Measurements from ENCODE around the gene MAPK8IP2.

Gene MAPK8IP2

DNA sequence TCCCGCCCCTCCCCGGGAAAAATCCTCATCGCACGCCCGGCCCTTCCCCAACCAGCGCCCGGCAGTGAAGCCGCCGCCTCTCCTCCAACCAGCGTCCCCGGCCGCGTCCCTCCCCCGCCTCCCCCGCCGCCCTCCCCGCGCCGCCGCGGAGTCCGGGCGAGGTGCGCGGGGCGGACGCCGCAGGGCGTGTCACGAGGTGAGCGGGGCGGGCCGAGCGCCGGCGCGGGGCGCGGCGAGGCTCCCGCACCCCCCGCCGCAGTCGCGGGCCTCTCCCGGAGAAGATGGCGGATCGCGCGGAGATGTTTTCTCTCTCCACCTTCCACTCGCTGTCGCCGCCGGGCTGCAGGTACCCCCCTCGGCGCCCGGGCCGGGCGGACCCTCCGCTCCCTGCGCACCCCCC is at the start of gene MAPK8IP2:
MAPK8IP2 (plus strand) TSS at position 256 of the 400 bp plus-strand sequence; CDS start at position 282, 26 bp downstream.
- no peak for DNase-seq

GRCh38 chr22:50551160-50551752 is 49.3 kb upstream of the MAPK8IP2 start:
- DNase-seq, result no peak

- no peak for DNase-seq
These were observed 47.3 kb upstream of the MAPK8IP2 start for GRCh38 chr22:50553310-50553709.

DNA sequence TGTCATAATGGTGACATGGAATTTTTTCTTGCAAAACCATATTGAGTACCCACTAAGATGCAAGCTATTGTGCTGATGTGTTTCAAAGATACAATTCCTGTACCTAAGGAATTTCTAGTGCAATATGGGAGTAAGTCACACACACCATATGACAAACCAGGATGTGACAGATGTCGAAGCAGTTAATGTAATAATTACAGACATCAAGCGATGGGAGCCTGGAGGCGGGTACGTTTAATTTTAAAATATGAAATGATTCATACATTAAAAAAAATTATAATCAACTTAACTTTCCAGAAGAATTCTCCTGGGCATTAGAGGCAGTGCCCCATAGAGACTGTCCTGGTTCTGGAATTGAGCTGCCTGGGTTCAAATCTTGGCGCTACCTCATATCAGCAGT is 43.9 kb upstream of the MAPK8IP2 start:
- no peak for DNase-seq

DNA sequence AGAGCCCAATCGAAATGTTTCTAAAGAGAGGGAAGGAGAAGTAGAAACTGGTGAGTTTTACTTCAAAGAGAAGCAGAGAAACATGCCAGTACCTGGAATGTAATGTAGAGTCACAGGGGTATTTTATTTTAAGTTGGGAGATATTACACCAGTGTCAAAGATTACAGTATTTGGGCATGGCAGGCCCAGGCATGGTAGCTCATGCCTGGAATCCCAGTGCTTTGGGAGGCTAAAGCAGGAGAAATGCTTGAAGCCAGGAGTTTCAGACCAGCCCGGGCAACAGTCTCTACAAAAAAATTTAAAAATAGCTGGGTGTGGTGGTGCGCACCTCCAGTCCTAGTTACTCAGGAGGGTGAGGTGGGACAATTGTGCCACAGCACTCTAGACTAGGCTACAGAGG is 40.6 kb upstream of the MAPK8IP2 start:
- DNase-seq, result no peak

DNA sequence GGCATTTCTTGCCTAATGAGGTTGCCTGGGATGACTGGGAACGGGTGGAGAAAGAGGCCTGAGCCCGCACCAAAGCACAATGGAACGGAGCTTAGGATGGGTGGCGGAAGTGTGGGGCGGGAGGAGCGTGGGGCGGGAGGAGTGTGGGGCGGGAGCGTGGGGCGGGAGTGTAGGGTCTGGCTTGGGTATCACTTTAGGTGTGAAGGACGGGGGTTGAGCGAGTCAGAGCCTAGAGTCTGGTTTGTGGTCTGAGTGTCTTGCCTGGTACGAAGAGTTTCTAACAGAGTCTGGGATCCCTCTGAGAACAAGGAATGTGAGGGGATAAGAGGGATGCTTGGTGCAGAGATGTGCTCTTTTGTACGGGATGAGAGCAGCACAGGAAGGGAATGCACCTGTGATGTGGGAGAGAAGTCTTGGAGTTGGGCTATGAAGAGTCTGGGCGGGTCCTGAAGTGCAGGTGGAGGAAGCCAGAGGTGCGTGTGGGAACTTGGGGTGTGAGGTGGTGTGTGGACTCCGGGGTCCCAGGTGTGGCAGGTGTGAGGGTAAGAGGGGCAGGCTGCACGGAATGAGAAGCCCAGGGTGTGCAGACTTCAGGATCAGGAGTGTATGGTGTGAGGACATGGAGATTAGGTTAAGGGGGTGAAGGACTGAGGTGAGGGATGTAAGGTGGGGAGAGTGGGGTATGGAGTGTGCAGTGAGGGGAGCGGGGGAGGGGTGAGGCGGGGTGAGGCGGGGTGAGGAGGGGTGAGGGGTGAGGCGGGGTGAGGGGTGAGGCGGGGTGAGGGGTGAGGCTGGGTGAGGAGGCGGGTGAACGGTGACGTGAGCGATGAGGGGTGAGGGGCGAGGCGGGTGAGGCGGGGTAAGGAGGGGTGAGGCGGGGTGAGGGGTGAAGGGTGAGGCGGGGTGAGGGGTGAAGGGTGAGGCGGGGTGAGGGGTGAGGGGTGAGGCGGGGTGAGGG is 38.9 kb upstream of the MAPK8IP2 start:
- no peak for DNase-seq

GRCh38 chr22:50562523-50563412 is 37.8 kb upstream of the MAPK8IP2 start, which contains the start of gene SYCE3:
TSS of gene SYCE3 (minus strand) at chr22:50562919. CDS start at chr22:50556405, 6,514 bp downstream.
- peak; percentile 94 for DNase-seq

- DNase-seq, result no peak
These were observed 37.0 kb upstream of the MAPK8IP2 start for GRCh38 chr22:50563413-50564160.

- no peak for DNase-seq
These were observed 36.3 kb upstream of the MAPK8IP2 start for GRCh38 chr22:50564289-50564688.

DNA sequence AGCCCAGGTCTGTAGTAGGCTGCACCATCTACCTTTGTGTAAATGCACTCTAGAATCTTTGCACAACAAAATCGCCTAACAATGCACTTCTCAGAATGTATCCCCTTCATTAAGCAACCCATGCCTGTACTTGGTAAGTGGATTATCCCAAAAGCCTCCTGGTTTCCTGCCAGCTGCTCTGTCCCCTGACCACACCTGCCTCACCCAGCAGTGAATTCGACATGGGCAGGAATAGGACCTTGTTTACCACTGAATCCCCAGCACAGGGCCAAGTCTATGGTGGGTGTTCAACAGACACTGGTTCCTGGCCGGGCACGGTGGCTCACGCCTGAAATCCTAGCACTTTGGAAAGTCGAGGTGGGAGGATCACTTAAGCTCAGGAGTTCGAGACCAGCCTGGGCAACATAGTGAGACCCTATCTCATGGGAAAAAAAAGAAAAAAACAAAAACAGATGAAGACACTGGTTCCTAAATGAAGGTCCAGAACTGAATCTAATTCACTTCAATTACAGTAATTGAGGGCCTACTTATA is 32.8 kb upstream of the MAPK8IP2 start:
- DNase-seq, result no peak

GRCh38 chr22:50568626-50569025 is 32.0 kb upstream of the MAPK8IP2 start:
- no peak for DNase-seq

- no peak for DNase-seq
These were observed 31.5 kb upstream of the MAPK8IP2 start for GRCh38 chr22:50569041-50569459.

GRCh38 chr22:50569896-50570535 is 30.6 kb upstream of the MAPK8IP2 start:
- no peak for DNase-seq

GRCh38 chr22:50570861-50571260 is 29.7 kb upstream of the MAPK8IP2 start:
- no peak for DNase-seq

GRCh38 chr22:50571264-50572175 is 29.1 kb upstream of the MAPK8IP2 start:
- DNase-seq, result no peak

- no peak for DNase-seq
These were observed 27.6 kb upstream of the MAPK8IP2 start for GRCh38 chr22:50572965-50573364.

- DNase-seq, result no peak
These were observed 26.9 kb upstream of the MAPK8IP2 start for GRCh38 chr22:50573491-50574382.

GRCh38 chr22:50574383-50574755 is 26.2 kb upstream of the MAPK8IP2 start:
- DNase-seq, result no peak

DNA sequence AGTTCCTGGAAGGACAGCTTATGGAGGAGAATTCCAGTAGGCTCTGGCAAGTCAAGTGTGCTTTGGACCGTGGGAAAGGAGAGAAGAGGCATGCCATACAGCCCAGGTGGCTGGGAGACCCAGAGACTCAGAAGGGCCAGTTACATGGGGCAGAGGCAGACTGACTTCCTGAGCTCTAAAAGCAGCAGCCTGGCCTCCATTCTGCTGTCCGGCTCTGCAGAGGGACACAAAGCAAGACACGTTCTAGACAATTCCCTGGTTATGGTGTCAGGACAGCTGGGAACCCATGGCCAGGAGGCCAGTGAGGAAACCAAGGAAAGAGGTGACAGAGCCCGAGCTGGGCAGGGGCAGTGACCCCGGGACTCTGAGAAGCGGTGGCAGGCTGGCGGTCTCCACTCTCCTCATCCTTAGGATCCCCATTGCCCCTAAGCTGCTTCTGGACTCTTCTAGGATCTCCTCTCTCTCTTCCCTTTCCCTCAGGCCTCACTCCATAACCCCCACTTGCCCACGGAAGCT is 25.1 kb upstream of the MAPK8IP2 start:
- no peak for DNase-seq
